ENCODE results near the gene HDAC6.
A peak's percentile ranks its signal among the peaks of the same experiment; 100 is the strongest.
"Not testable (repeated sequence)": the region's sequence is repeated elsewhere in the genome, so short reads cannot be mapped to it uniquely, and the experiment has no call there.

The HDAC6 gene

DNA sequence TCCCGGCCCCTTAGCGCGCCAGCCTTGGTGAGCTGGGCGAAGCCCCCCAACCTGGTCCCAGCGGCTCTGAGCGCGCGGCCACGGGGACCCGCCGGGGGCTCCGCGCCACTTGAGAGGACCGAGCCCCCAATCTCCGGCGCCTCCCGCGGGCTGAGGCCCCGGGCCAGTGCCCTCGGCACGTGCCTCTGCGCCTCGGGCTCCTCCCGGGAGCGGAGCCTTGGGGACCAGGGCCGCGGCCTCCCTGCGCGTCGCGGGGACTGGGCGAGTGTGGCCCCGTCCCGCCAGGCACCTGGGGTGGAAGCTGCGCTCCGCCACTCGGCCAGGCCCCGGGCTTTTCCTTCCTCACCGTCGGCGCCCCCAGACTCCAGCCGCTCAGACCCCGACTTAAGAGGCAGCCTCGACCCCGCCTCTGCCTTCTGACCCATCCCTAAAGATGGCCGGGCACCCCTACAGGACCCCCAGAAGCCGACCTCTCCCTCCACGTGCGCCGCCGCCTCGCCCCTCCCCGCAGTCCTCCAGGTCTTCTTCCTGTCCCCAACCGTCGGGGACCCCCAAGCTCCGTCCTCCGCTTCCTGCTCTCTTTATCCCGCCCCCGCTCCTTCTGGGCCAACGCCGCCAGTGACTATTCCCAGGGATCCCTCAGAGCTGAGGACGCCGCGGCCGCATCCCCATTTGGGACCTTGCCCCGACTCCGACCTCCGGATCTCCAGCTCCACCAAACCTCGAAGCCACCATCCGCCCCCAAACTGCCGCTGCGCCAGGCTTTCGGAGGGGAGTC is 25.2 kb downstream of the HDAC6 start:
- DNase-seq: no peak

DNA sequence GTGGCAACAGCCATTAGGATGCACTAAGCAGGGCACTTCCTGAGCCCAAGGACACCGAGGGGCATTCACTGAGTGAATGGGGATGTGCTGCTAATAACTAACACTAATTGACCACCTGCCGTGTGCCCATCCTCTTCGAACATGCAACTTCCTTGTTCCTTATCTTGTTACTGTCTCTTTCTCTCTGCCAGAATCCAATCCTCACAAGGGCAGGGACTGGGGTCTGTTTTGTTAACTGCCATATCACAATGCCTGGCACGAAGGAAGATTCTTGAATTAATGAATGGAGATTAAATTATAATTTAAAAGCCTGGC is 25.7 kb downstream of the HDAC6 start:
- no peak for DNase-seq

DNA sequence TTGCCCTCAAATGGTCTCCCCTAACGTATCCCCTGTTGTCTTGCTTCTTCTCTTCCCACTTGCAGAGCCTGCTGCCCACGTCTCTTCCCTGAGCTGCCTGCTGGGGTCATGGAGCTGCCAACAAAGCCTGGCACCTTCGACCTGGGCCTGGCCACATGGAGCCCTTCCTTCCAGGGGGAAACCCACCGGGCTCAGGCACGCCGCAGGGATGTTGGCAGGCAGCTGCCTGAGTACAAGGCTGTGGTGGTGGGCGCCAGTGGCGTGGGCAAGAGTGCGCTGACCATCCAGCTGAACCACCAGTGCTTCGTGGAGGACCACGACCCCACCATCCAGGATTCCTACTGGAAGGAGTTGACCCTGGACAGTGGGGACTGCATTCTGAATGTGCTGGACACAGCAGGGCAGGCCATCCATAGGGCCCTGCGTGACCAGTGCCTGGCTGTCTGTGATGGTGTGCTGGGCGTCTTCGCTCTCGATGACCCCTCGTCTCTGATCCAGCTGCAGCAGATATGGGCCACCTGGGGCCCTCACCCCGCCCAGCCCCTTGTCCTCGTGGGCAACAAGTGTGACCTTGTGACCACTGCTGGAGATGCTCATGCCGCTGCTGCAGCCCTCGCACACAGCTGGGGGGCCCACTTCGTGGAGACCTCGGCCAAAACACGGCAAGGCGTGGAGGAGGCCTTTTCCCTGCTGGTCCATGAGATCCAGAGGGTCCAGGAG is 27.3 kb downstream of the HDAC6 start:
- DNase-seq: no peak

DNA sequence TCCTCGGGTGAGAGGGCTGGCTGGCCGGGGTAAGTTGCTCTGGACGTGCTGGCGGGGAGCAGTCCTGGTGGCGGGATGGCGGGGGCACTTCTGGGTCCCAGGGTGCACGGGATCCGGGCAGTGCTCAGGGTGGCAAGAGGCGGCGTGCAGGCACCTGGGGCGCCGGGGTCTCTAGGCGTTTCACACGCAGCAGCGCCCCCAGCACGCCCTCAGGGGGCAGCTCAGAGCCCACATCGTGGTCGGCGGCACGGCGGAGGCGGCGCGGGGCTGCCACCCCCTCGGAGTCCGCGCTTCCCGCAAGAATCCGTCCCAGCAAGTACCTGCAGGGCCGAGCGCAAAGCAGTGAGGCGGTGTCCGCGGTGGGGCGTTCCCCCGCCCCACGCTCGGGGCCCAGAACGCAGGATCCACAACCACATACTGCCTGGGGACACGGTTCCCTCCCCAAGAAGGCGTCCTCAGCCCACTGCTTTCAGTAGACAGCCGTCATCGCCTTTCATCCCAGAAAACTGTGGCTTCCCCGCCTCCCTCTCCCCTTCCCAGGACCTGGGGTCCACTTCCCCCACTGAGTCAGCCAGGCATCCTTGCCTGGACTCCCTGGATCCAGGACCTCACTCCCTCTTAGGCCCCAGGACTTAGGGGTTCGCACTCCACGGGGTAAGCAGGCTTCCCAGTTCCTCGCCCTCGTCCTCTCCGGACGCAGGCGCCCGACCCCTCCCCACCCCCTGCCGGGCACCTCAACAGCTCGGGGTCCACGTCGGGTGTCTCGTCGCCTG is 29.5 kb downstream of the HDAC6 start:
- DNase-seq: no peak

DNA sequence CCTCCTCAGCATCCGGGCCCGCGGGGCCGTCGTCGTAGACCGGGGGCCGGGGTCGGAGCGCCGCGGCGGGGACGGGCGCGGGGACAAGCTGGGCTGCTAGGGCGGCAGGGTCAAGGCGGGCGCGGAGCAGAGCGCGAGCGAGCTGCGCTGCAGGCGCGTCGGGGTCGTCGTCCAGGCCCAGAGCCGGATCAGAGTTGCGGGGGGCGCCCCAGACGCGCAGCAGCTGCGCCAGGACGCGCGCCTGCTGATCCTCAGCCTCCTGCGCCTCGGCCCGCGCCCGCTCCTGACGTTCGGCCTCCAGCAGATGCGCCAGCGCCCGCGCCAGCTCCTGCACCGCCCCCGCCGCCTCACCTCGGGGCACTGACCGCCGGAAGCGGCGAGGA is 30.0 kb downstream of the HDAC6 start:
- DNase-seq: no peak

DNA sequence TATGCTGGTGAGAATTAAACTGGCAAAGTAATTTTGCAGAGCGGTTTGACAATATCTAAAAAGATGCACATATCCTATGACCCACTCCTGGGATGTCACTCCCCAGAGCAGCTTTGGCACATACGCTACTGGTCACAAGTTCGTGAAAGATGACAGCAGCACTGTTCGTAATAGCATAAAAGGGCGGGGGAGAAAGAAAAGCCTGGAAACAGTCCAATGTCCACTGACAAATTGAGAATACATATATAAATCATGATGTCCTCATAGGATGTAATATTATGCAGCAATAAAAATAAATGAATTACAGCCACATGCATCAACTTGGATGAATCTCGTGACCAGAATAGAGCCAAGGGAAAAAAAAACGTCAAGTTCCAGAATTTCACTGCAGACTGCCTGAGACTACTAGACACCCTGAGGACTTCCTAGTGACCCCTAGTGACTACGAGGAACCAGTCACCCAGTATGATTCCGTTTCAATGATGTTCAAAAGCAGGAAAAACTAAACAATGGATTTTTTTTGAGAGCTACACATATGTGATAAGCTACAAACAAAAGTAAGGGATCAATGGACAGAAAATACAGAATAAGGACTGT is 31.8 kb downstream of the HDAC6 start:
- DNase-seq: no peak

DNA sequence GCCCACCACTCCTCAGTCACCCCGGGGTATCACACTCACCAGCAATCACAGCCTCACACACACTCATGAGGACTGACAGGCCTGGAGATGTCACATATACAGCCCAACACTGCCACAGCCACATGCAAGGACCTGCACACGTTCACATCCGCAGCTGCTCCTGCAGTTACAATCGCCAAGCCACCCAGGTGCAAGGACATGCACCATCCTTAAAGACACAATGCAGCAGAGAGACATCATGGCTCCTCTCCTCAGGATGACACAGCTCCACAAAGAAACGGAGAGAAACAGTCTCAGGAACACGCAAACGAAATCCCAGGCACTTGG is 32.5 kb downstream of the HDAC6 start:
- DNase-seq: no peak

DNA sequence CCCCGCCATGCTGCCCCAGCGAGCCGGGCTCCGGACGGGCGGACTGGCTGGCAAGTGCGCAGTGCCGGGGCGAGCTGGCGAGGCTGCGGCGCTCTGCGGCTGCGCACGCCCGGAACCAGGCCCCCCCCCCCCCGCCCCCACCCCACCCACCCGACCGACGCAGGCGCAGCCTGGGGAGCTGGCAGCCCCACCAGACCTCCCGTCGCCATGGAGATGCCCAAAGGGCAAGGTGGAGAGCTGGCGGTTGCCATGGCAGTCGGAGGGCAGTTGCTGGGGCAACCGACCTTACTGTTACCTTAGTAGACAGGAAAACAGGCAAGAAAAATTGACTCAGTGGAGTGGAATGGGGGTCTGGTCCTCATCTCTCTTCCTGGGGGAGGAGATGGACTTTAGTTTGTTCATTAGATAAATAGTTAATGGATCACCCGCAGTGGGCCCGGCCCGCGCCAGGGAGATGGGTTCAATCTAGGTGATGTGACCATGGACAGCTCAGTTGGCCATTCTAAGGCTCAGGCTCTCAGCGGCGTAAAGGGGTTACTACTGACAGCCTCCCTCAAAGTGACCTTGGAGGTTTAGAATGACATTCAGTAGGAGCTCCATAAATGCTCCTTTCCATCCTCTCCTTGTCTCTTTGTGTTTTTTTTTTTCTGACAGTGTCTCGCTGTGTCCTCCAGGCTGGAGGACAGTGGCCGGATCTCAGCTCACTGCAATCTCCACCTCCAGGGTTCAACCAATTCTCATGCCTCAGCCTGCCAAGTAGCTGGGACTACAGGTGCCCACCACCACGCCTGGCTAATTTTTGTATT is 33.9 kb downstream of the HDAC6 start, which contains the start of gene PCSK1N:
TSS of gene PCSK1N (minus strand) at position 87 of the 806 bp plus-strand sequence. CDS start at position 9, 78 bp downstream.
- peak; percentile 25 for DNase-seq

DNA sequence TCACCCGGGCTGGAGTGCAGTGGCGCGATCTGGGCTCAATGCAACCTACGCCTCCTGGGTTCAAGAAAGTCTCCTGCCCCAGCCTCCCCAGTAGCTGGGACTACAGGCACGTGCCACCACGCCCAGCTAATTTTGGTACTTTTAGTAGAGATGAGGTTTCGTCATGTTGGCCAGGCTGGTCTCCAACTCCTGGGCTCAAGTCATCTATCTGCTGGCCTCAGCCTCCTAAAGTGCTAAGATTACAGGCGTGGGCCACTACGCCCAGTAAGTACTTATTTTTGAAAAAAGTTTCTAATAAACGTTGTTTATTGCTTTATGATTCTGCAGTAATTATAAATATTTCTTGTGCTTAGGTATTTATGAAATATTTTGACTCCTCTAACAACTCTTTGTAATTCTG is 37.8 kb downstream of the HDAC6 start:
- DNase-seq: no peak

DNA sequence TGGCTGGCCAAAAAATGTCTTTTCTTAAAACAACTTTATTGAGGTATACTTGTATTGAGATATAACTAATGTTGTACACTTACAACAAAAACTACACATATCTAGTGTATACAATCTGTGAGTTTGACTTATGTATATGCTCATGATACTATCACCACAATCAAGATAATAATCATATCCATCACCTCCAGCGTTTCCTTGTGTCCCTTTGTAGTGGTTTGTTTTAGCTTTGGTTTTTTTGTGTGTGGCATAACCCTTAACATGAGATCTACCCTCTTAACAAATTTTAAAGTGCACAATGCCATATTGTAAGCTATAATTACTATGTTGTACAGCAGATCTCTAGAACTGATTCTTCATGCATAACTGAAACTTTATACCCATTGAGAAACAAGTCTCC is 47.0 kb downstream of the HDAC6 start:
- DNase-seq: no peak

DNA sequence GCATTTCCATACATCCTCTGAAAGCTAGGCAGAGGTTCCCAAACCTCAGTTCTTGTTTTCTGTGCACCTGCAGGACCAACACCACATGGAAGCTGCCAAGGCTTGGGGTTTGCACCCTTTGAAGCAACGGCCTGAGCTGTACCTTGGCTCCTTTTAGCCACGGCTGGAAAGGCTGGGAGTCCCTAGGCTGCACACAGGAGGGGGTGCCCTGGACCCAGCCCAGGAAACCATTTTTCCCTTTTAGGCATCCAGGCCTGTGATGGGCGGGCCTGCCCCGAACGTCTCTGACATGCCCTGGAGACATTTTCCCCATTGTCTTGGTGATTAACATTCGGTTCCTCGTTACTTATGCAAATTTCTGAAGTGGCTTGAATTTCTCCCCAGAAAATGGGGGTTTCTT is 51.0 kb downstream of the HDAC6 start:
- DNase-seq: no peak

DNA sequence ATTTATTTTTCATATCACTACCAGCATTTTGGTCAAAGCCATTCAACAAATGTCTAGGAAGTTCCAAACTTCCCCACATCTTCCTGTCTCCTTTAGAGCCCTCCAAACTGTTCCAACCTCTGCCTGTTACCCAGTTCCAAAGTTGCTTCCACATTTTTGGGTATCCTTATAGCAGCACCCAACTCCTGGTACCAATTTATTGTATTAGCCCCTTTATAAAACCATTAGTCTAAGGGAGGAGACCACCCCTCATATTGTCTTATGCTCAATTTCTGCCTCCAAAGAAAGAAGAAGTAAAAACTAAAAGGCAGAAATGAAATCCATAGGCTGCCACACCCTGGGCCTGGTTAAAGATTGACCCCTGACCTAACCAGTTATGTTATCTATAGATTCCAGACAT is 51.6 kb downstream of the HDAC6 start:
- not testable (repeated sequence) for DNase-seq

DNA sequence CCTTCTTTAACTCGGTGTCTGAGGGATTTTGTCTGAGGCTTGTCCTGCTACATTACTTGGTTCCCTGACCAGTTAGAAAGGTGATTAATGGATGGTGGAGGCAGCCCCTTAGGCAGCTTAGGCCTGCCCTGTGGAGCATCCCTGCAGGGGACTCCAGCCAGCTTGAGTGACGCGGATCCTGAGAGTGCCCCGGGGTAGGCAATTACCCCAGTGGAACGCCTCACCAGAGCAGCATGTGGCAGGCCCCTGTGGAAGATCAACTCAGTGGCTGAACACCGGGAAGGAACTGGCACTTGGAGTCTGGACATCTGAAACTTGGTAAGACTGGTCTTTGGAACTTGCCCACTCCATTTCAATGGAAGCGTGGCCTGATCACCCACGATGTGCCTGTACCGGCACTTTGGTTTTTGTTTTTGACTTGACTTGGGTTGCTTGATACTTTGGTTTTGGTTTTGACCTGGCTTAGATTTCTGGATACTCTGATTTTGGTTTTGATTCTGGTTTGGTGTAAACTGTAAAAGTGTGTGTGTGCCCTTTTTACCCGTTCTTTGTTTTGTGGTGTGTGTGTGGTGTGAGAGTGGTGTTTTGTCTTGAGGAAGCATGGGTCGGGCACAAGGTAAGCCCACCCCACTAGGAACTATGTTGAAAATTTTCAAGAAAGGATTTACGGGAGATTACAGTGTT is 52.4 kb downstream of the HDAC6 start:
- DNase-seq: not testable (repeated sequence)

DNA sequence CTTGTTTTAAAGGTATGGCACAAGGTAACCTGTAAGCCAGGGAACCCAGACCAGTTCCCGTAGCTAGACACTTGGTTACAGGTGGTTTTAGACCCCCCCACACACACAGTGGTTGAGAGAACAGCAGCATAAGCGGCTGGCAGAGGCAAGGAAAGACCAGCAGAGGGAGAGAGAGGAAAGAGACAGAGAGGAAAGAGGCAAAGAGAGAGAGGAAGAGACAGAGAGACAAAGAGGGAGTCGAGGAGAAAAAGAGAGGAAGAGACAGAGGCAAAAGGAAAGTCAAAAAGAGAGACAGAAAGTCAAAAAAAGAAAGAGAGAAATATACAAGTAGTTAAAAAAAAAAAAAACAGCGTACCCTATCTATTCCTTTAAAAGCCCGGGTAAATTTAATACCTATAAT is 53.0 kb downstream of the HDAC6 start:
- peak; percentile 39 for DNase-seq

DNA sequence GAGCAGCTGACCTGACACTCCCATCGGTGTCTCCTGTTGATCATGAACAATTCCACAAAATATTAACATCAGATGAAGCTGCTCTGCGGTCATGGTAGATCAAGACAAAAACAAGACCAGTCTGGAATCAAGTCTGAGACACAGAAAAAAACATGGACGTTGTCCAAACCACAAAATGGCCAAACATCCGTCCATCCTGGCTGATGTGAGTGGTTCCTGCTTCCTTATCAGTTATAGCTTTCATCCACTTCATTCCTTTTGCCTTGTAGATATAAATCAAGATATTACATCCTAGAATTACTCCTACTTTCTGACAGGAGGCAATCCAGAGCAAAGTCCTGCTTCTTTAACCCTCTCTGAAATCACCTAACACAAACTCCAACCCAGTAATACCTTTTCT is 62.3 kb downstream of the HDAC6 start:
- no peak for DNase-seq

DNA sequence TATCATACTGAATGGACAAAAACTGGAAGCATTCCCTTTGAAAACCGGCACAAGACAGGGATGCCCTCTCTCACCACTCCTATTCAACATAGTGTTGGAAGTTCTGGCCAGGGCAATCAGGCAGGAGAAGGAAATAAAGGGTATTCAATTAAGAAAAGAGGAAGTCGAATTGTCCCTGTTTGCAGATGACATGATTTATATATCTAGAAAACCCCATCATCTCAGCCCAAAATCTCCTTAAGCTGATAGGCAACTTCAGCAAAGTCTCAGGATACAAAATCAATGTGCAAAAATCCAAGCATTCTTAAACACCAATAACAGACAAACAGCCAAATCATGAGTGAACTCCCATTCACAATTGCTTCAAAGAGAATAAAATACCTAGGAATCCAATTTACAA is 70.2 kb downstream of the HDAC6 start:
- not testable (repeated sequence) for DNase-seq
